B cell (primary cell): ENCODE measurements around the gene EML5. TPM values are rescaled to one million over a fixed set of nuclear protein-coding genes. Genes with fewer than 3 reads are reported as not detected.

Experiments used
- ATAC-seq: fragments of 200-7000 bp; cut with Tn5 transposase; one replicate; pipeline ENCODE4 v1.10.0; 2021; ENCODE audit warnings: low read depth, mild to moderate bottlenecking, moderate number of reproducible peaks, moderate library complexity
- CTCF ChIA-PET: fragments of 350-600 bp; sonication (Branson Sonifier 250); formaldehyde crosslinking; loops from one replicate; lab custom pipeline; 2021; ENCODE audit warnings: antibody characterized with exemption, inconsistent platforms; lab: Charles Lee
- POLR2A ChIA-PET: fragments of 350-600 bp; sonication (Branson Sonifier 250); formaldehyde crosslinking; loops from one replicate; lab custom pipeline; 2021; ENCODE audit warnings: antibody characterized with exemption; lab: Charles Lee
- DNase-seq: peaks from one replicate; pipeline ENCODE4 v3.0.0; 2013
- H2AFZ ChIP-seq: 2 replicates; pipeline ENCODE4 v1.6.1; 2012; ENCODE audit warnings: mild to moderate bottlenecking, low read depth, low read length; ENCODE audit not compliant: insufficient read depth, poor library complexity, severe bottlenecking
- H3K27ac ChIP-seq, 2 donors: 1 replicate in 1 of 2; 2 replicates in 1 of 2; pipeline ENCODE4 v1.5.1; 2012 to 2013; ENCODE audit warnings: low read length in 2 of 2, mild to moderate bottlenecking in 2 of 2, moderate library complexity in 1 of 2
- H3K27me3 ChIP-seq, 4 experiments: fragments of 200-600 bp in 1 of 4; sonication (generic) in 1 of 4; replicated peaks in 1 of 4; 1 replicate in 2 of 4; 2 replicates in 2 of 4; pipeline versions ENCODE4 v1.6.1 to v1.7.0; 2013 to 2016; ENCODE audit warnings: low read length in 3 of 4, mild to moderate bottlenecking in 2 of 4, mixed read lengths in 1 of 4, moderate library complexity in 1 of 4; ENCODE audit not compliant: insufficient read depth in 4 of 4, control insufficient read depth in 3 of 4; ENCODE audit errors: control extremely low read depth in 1 of 4
- H3K36me3 ChIP-seq, 2 experiments: replicated peaks in 1 of 2; 1 replicate in 1 of 2; 2 replicates in 1 of 2; pipeline versions ENCODE4 v1.6.1 to v1.7.1; 2013; ENCODE audit warnings: low read length in 1 of 2; ENCODE audit not compliant: insufficient read depth in 2 of 2, control insufficient read depth in 1 of 2; ENCODE audit errors: control extremely low read depth in 1 of 2, extremely low read depth in 1 of 2
- H3K4me1 ChIP-seq, 2 donors: fragments of 200-600 bp in 1 of 2; sonication (generic) in 1 of 2; 1 replicate in 1 of 2; 2 replicates in 1 of 2; pipeline versions ENCODE4 v1.5.1 to v1.6.1; 2013 to 2017; ENCODE audit warnings: low read length in 2 of 2; ENCODE audit not compliant: control insufficient read depth in 2 of 2, insufficient read depth in 2 of 2
- H3K4me2 ChIP-seq: replicated peaks from 2 replicates; pipeline ENCODE3; 2012; ENCODE audit warnings: mild to moderate bottlenecking, low read depth, low read length; ENCODE audit not compliant: poor library complexity, severe bottlenecking
- H3K4me3 ChIP-seq, 5 experiments: fragments of 200-600 bp in 1 of 5; sonication (generic) in 1 of 5; 1 replicate in 3 of 5; 2 replicates in 2 of 5; pipeline versions ENCODE4 v1.5.1 to v1.7.0; 2011 to 2016; ENCODE audit warnings: low read length in 4 of 5, mild to moderate bottlenecking in 4 of 5, low read depth in 2 of 5, control low read depth in 1 of 5, moderate library complexity in 1 of 5; ENCODE audit not compliant: insufficient read depth in 1 of 5; ENCODE audit errors: control extremely low read depth in 1 of 5, extremely low read depth in 1 of 5
- H3K79me2 ChIP-seq: fragments of 200-600 bp; sonication (generic); one replicate; pipeline ENCODE4 v1.6.0; 2016; ENCODE audit warnings: low read length; ENCODE audit not compliant: control insufficient read depth, insufficient read depth
- H3K9ac ChIP-seq: fragments of 200-600 bp; sonication (generic); 2 replicates; pipeline ENCODE4 v1.6.1; 2017; ENCODE audit warnings: mild to moderate bottlenecking, low read length, moderate library complexity
- H3K9me3 ChIP-seq, 3 donors: one replicate each; pipeline versions ENCODE4 v1.6.1 to v1.7.1; 2013; ENCODE audit warnings: low read length in 2 of 3; ENCODE audit not compliant: control insufficient read depth in 2 of 3, insufficient read depth in 1 of 3; ENCODE audit errors: control extremely low read depth in 1 of 3
- H4K20me1 ChIP-seq: 2 replicates; pipeline ENCODE4 v1.6.0; 2012; ENCODE audit warnings: mild to moderate bottlenecking, low read length; ENCODE audit not compliant: insufficient read depth, control insufficient read depth, poor library complexity, severe bottlenecking
- H3K27ac Mint-ChIP-seq: one replicate; pipeline ENCODE4 v1.8.0; 2021; ENCODE audit warnings: mixed read lengths
- H3K27me3 Mint-ChIP-seq: one replicate; pipeline ENCODE4 v1.8.0; 2021; ENCODE audit warnings: mixed read lengths
- H3K4me1 Mint-ChIP-seq: one replicate; pipeline ENCODE4 v1.8.0; 2021; ENCODE audit warnings: mixed read lengths
- H3K4me3 Mint-ChIP-seq: one replicate; pipeline ENCODE4 v1.8.0; 2021; ENCODE audit warnings: mixed read lengths
- H3K9me3 Mint-ChIP-seq: one replicate; pipeline ENCODE4 v1.8.0; 2022; ENCODE audit warnings: mixed read lengths; ENCODE audit not compliant: insufficient read depth
- EZH2 ChIP-seq: IDR thresholded peaks from 2 replicates; pipeline ENCODE4 v1.6.1; 2012; ENCODE audit warnings: borderline replicate concordance, low read depth, mild to moderate bottlenecking, moderate library complexity, low read length; ENCODE audit not compliant: insufficient read depth, poor library complexity, severe bottlenecking
- WGBS: methylation state at CpG from one replicate; pipeline ENCODE4 v1.1.5; 2013; ENCODE audit warnings: missing lambda C conversion rate; ENCODE audit not compliant: insufficient coverage; 5-methylcytosine and 5-hydroxymethylcytosine counted together
- intact Hi-C: fragments of 100-400 bp; cut with micrococcal nuclease; formaldehyde crosslinking; loops from one replicate; pipeline ENCODE4 v1.10.0; 2022
- polyA plus RNA-seq: library from polyadenylated mRNA; depleted of rRNA; stranded (reverse); fragments of >200 nt; gene quantifications from 2 replicates; pipeline ENCODE4 v1.2.3, GENCODE V29; 2012
- total RNA-seq, 2 donors: library from RNA; stranded (reverse); fragments of 120-200 nt in 1 of 2; gene quantifications; 1 replicate in 1 of 2; 2 replicates in 1 of 2; pipeline versions ENCODE4 v1.2.3 to v1.2.4, GENCODE V29; 2013 to 2022
- TF ChIP-seq, protein P1 (sequence below): fragments of 200-600 bp; IDR thresholded peaks from one replicate; pipeline ENCODE4 v1.8.0; 2022; ENCODE audit warnings: antibody characterized with exemption, mild to moderate bottlenecking

EML5 gene
- total and polyA plus RNA-seq, 2 donors (not counting 1 experiment from before 2014, with no cell fraction given) = 1.7 to 6.9 TPM

DNA sequence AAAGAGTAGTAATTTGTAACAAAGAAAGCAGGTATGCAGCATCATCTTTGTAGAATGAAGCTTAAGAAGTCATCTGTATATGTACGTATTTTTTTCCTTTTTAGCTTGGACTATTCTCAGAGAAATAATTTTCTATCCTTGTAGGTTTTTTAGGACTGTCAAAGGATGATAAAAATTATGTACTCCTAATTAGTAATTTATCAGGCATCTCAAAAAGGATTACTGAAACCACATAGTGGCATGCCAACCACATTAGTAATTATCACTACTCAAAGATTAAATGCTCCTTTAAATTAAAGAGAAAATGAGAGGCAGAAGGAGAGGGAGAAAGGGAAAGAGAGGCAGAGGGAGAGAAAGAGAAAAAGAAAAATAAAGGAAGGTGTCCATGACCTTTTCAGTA lies 49.0 kb upstream of the EML5 start:
- Histone ChIP-seq H2AFZ (no peak overlapping the region), H3K36me3 (no peaks in the 10 kb centered on the region), H3K4me3 (no peak overlapping the region), H3K79me2 (no peaks in the 10 kb centered on the region), H3K27me3 (no peaks in the 10 kb centered on the region), H3K4me2 (no peak overlapping the region), H3K4me1 (no peaks in the 10 kb centered on the region), H3K9me3 (no peaks in the 10 kb centered on the region), H3K9ac (no peak overlapping the region), H4K20me1 (no peaks in the 10 kb centered on the region), H3K27ac (no peak overlapping the region)
- intact Hi-C loops = no loop called here
- Mint-ChIP-seq H3K27me3 (peaks cover 4% of the 10 kb centered on the region), H3K9me3 (no peaks in the 10 kb centered on the region), H3K4me1 (no peaks in the 10 kb centered on the region), H3K4me3 (no peak overlapping the region), H3K27ac (no peak overlapping the region)
- TF ChIP-seq, protein P1, sequence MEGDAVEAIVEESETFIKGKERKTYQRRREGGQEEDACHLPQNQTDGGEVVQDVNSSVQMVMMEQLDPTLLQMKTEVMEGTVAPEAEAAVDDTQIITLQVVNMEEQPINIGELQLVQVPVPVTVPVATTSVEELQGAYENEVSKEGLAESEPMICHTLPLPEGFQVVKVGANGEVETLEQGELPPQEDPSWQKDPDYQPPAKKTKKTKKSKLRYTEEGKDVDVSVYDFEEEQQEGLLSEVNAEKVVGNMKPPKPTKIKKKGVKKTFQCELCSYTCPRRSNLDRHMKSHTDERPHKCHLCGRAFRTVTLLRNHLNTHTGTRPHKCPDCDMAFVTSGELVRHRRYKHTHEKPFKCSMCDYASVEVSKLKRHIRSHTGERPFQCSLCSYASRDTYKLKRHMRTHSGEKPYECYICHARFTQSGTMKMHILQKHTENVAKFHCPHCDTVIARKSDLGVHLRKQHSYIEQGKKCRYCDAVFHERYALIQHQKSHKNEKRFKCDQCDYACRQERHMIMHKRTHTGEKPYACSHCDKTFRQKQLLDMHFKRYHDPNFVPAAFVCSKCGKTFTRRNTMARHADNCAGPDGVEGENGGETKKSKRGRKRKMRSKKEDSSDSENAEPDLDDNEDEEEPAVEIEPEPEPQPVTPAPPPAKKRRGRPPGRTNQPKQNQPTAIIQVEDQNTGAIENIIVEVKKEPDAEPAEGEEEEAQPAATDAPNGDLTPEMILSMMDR = no peak
- no peak for TF ChIP-seq EZH2
- DNase-seq = no peak
- CTCF ChIA-PET = no interaction called here
- WGBS = no CpG with 5 or more reads among the region's 1 CpG
- POLR2A ChIA-PET = no interaction called here
- no peak for ATAC-seq

DNA sequence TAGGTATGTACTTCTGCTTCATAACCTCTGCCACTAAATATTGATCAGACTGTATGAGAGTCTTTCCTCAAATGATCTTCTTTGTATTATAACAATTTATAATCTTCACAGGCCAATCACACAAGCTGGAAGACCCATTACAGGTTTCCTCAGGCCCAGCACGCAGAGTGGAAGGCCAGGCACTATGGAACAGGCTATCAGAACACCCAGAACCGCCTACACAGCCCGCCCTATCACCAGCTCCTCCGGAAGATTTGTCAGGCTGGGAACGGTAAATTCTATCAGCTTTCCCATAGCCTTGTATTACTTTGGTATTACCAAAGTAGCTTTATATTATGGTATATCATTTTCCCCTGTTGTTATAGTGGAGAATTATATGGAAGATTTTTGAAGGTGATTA lies 48.2 kb upstream of the EML5 start:
- H2AFZ ChIP-seq = no peak overlapping the region

More for the DNA sequence above, 48.2 kb upstream of the EML5 start:
- H3K27ac ChIP-seq = no peak overlapping the region
- no peak for ATAC-seq
- H3K36me3 ChIP-seq = no peaks in the 10 kb centered on the region
- Mint-ChIP-seq H3K9me3 (no peaks in the 10 kb centered on the region), H3K4me3 (no peak overlapping the region), H3K27me3 (peaks cover 4% of the 10 kb centered on the region), H3K27ac (no peak overlapping the region), H3K4me1 (no peaks in the 10 kb centered on the region)
- H3K9ac ChIP-seq = no peak overlapping the region
- POLR2A ChIA-PET = no interaction called here
- CTCF ChIA-PET = no interaction called here
- no peaks in the 10 kb centered on the region for H3K9me3 ChIP-seq
- intact Hi-C loops = no loop called here
- no peak overlapping the region for H3K4me3 ChIP-seq
- H3K79me2 ChIP-seq = no peaks in the 10 kb centered on the region
- H4K20me1 ChIP-seq = no peaks in the 10 kb centered on the region
- TF ChIP-seq, protein P1 = no peak
- no peak for TF ChIP-seq EZH2
- no peaks in the 10 kb centered on the region for H3K4me1 ChIP-seq
- DNase-seq = no peak
- WGBS = no CpG with 5 or more reads among the region's 5 CpGs
- no peaks in the 10 kb centered on the region for H3K27me3 ChIP-seq
- no peak overlapping the region for H3K4me2 ChIP-seq
